Inflammatory macrophage treated with lipopolysaccharide for 1 hour (primary cell): ENCODE results near the gene LSAMP.

Source experiments
- DNase-seq, 2 donors: peaks; one replicate each; pipeline ENCODE4 v3.0.0-alpha.2; 2020 to 2022

LSAMP gene

DNA sequence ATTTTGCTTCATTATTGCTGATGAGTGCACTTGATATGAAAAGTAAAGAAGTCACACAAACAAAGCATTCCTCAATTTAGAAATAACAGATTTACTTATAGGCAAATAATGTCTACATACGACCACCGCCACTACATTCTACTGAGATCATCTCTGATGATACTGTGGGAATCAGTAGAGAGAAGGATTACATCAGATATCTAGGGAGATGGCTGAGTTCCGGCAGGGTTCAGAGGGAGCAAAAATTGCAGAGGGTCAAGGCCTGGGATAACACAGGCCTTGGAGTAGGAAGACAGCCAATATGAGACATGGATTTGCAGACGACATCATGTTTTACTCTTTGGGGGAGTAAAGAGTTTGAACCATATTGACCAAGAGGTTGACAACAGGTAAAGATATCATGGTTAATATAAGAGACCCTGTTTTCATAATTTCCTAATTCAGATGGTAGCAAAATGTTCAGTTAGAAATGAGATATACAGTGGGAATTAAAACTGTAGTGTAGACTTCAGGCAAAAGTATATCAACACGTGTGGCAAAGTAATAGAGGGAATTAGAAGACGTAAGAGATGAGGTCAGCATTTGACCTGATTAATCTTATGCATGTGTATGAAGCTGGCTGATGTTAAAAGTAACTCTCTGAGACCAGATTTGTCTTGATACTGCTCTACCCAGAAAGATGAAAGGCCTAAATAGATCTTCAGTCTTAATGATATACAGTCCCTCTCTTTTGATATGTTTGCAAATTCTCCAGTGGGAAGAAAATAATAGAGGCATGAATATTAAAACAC is 15.6 kb downstream of the LSAMP start:
- no peak for DNase-seq

DNA sequence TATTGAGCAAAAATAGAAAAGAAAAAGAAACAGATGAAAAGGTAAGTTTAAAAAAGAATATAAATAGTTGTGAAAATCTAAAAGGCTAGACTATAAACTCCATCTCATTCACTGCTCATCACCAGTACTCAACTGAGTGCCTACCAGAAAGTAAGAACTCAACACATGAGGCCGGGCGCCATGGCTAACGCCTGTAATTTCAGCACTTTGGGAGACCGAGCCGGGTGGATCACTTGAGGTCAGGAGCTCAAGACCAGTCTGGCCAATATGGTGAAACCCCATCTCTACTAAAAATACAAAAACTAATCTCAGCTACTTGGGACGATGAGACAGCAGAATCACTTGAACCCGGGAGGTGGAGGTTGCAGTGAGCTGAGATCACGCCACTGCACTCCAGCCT is 19.3 kb downstream of the LSAMP start:
- DNase-seq: no peak

- DNase-seq: no peak
These were observed 20.2 kb downstream of the LSAMP start for GRCh38 chr3:116425126-116425525.

DNA sequence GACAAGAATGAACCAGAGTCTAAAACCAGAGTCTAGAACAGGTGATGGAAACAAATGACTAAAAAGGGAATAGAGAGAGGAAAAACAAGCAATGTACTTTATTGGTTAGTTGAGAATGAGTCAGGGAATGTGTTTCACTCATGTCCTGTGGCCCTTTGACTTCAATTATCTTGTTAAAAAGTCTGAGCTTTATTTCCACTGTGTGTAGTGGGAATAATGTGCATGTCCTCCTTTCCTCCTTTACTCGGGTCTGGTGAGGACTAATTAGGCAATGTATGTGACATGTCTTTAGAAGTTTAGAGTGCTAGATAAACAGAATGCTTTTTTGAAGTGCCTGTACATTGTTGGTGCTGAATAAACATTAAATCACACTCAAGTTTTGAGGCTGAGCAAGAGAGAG is 21.3 kb downstream of the LSAMP start:
- no peak for DNase-seq

DNA sequence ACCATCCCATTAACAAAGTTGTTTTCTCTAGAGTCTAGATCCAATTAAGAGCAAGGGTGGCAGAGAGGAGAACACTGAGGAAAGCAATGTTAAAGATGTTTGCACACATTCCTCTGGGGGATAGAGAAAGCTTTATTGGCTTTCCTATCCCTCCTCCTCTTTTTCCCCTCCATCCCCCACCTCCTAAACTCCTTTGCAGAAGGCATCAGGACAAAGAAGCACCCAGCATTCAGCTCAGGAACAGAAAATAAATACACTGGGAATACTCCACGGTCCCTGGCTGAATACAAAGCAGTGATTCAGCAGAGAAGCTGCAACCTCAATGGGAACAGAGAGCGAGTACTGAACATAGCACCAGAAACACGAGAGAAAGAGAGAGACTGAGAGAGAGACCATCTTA is 21.9 kb downstream of the LSAMP start:
- DNase-seq: no peak

DNA sequence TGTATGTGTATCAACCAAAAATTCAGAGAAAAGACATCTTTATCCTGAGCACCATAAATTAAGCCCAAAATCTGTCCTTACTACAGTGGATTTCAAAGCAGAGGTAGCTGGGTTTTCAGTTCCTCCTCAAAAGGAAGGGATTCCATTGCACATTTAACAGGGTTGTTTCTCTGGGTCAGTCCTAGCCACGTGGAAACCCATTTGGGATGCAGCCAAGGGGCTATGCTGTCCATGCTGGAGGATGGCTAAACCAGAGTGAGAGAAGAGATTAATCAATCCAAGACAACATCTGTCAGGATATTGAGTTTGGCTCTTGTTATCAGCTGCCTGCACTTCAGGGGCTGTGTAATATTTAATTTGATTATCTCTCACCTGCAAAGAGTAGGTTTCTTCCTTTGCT is 28.1 kb downstream of the LSAMP start:
- DNase-seq: no peak

DNA sequence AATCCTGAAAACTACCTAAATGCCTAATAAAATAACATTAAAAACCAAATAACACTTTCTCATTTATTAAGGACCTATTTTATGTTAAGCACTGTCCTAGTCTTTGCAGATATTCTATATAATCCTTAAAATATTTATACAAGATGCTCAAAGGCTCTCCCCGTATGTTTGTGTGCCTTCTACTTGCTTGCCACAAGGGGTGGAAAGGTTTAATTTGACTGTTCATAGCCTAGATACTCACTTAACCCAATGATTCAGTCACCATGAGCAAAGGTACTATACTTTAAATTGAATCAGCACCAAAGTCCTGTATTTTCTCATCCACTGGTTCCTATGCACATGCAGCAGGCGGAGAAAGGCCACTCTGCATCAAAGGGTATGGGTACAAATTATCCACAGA is 32.0 kb downstream of the LSAMP start:
- DNase-seq: no peak

DNA sequence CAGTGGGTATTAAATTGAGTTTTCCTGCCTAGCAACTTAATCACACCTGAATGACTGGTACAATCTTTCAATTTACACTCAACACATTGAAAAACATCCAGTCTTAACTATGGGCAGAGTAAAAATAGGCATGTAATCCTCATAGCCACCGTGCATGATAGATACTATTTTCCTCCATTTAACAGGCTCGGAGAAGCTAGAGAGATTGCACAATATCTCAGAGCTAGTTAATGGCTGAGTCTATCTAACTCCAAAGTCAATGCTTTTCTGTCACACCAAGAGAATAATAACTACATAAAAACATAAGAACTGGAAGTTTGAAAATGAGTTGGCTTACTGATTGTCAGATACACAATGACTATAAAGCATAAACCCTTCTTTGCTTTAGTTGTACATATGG is 36.8 kb downstream of the LSAMP start:
- no peak for DNase-seq

- DNase-seq: no peak
These were observed 40.1 kb downstream of the LSAMP start for GRCh38 chr3:116405231-116405630.

GRCh38 chr3:116399701-116400226 is 45.5 kb downstream of the LSAMP start:
- DNase-seq: no peak

DNA sequence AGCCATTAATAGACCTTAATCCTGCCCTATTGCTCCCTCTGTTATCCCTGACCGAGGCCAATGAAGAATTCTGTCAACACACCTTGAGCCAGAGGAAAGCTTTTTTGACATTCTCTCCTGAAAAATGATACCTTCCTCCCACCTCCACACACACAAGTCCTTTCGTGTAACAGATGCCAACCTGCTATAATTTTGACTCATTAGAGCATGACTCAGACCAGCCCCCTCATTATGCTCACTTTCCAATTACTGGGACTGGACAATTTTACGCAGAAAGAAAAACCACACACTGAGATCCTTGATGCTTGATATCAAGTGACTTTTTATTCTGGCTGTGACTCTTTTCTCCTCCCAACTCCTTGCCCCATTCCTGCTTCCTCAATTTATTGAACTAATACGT is 50.9 kb downstream of the LSAMP start:
- DNase-seq: no peak

GRCh38 chr3:116393199-116393598 is 52.1 kb downstream of the LSAMP start:
- DNase-seq: no peak

GRCh38 chr3:116392291-116392690 is 53.0 kb downstream of the LSAMP start:
- no peak for DNase-seq

GRCh38 chr3:116391296-116392201 is 53.7 kb downstream of the LSAMP start:
- no peak for DNase-seq

GRCh38 chr3:116390318-116390717 is 55.0 kb downstream of the LSAMP start:
- DNase-seq: no peak

GRCh38 chr3:116388867-116389385 is 56.4 kb downstream of the LSAMP start:
- no peak for DNase-seq

DNA sequence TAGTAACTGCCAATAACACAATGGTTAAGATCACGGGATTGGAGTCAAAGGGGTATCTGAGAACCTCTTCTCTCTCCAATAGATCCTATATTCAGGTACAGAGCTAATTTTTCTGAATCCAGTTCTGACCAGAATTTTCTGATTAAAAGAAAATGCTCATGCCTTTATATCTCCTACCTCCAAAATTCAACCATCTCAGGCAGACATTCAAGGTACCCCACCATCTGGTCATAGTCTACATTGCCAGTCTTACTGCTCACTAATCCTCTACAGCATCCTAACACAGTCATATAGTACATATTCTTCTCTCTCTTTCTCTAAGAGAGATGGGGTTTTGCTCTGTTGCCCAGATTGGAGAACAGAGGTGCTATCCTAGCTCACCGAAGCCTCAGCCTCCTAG is 59.1 kb downstream of the LSAMP start:
- no peak for DNase-seq

GRCh38 chr3:116384717-116385116 is 60.6 kb downstream of the LSAMP start:
- DNase-seq: no peak

DNA sequence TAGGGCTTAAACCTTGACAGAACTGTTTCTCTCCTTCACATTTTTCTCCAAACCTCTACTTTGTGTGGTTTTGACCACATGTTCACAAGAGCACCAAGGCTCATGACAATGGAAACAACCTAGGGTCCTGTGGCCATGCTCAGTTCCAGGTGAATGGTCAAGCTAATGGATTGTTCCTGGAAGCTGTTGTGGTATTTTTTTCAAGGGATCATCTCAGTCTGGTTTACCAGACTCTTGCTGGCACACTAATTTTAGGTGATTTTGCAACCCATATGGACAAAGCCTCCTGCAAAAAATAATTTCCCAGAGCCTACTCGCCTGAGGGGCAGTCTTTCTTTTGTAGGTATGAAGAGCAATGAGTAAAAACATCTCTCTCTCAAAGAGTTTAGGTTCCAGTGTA is 67.2 kb downstream of the LSAMP start:
- no peak for DNase-seq

DNA sequence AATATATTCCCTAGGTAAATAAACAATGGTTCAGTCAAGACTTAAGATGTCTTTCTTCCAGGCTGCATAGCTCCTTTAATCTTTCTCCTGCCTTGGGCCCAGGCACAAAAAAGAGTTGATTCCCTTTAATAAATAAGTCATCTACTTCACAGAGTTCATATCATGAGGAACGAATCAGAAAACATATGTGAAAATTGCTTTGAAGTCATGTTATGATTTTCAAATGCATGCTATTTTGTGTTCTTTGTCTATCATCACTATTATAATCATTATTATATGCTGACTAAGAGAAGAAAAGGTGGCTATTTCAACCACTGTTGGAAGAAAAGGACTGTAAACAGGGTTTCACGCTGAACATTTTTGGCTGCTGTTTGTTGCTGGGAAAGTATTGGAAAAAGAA is 70.4 kb downstream of the LSAMP start:
- no peak for DNase-seq

DNA sequence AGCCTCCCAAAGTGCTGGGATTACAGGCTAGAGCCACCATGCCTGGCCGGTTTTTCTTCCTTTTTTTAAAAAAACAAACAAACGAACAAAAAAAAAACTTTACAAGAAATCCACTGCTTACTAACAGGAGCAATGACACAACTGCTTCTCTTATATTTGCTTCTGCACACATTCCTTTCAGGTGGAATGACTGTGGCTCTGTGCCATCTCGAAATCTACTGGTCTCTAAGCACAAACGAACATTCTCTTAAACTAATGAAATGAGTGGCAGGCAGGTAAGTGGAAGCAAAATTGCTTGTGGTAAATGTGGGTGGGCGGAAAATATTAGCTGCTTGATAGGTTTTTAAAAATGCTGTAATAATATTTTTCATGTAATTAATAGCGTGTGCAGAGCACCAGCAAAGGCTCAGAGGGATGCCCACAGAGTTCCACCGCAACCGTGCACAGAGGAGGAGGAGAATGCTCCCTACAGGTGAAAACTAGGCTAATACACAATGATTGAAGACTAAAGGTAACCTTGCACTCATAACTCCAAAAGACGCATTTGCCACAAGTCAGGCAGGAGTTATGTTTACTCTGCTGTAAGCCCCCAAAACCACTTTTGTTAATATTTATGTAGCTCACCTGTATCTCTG is 77.4 kb downstream of the LSAMP start:
- no peak for DNase-seq

- DNase-seq: no peak
These were observed 89.2 kb downstream of the LSAMP start for GRCh38 chr3:116356056-116356455.

DNA sequence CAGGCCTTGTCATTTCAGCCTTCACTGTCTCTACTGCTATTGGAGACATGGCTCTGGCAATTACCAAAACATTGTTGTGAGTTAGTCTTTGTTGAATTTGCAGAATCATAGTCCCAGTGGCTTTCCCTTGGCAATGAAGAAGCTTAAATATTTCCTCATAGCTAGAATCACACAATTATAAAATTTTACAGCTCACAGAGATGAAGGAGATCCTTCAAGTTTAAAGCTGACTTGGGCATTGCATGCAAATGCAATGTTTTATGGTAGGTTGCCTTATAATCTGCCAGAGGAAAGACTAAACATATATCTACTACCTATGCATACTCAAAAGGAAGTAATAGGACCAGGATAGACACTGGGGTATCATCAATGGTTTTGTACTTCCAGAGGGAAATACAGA is 90.9 kb downstream of the LSAMP start:
- no peak for DNase-seq
